ENCODE data around the gene RNH1. TPM values are rescaled to one million over a fixed set of nuclear protein-coding genes. Genes with fewer than 3 reads are reported as not detected.

RNH1 gene
- total RNA-seq, 4 donors from 2014 or later: 191 to 259 (median 231) TPM

GRCh38 chr11:531919-532526, 25.0 kb upstream of the RNH1 start:
- intact Hi-C loops (cut with DNase I): no loop called here

GRCh38 chr11:530960-531831, 24.2 kb upstream of the RNH1 start:
- Histone ChIP-seq H3K4me1 (peaks cover 8 to 19% of the 10 kb centered on the region in 2 donors), H3K27ac (no peak overlapping the region), H3K9me3 (no peaks in the 10 kb centered on the region), H3K27me3 (no peaks in the 10 kb centered on the region), H3K36me3 (peaks cover 17 to 20% of the 10 kb centered on the region in 2 donors), H3K4me3 (replicated peaks in 1 of 3) (no peak overlapping the region)
- DNase-seq: no peak
- WGBS, 2 donors: 88 to 94% methylated on average over 12 to 26 of the region's 28 CpGs
- TF ChIP-seq CTCF (IDR thresholded peaks at IDR 0.05): no peak
- TF ChIP-seq POLR2A (IDR thresholded peaks at IDR 0.05): no peak
- intact Hi-C loops (cut with DNase I): no loop called here

More at GRCh38 chr11:531919-532526, 25.0 kb upstream of the RNH1 start:
- no peaks in the 10 kb centered on the region for H3K9me3 ChIP-seq
- DNase-seq: no peak
- WGBS, 2 donors: 80 to 90% methylated on average over 13 to 16 of the region's 18 CpGs
- H3K27ac ChIP-seq: no peak overlapping the region
- peaks cover 17 to 20% of the 10 kb centered on the region in 2 donors for H3K36me3 ChIP-seq
- no peaks in the 10 kb centered on the region for H3K27me3 ChIP-seq
- H3K4me3 ChIP-seq (replicated peaks in 1 of 3): no peak overlapping the region
- peaks cover 17 to 27% of the 10 kb centered on the region in 2 donors for H3K4me1 ChIP-seq
- no peak for TF ChIP-seq POLR2A (IDR thresholded peaks at IDR 0.05)
- TF ChIP-seq CTCF (IDR thresholded peaks at IDR 0.05): no peak

- Histone ChIP-seq H3K4me3 (replicated peaks in 1 of 3) (no peak overlapping the region), H3K9me3 (no peaks in the 10 kb centered on the region), H3K27ac (no peak overlapping the region), H3K36me3 (peaks cover 17 to 20% of the 10 kb centered on the region in 2 donors), H3K27me3 (no peaks in the 10 kb centered on the region), H3K4me1 (peaks cover 5 to 15% of the 10 kb centered on the region in 2 donors)
- TF ChIP-seq POLR2A (IDR thresholded peaks at IDR 0.05) (no peak), CTCF (IDR thresholded peaks at IDR 0.05) (no peak)
- intact Hi-C loops (cut with DNase I): no loop called here
- 83 to 87% methylated on average over 1 to 3 of the region's 18 CpGs for WGBS, 2 donors
- no peak for DNase-seq
Measured at GRCh38 chr11:529728-530411, 22.8 kb upstream of the RNH1 start.

GRCh38 chr11:528815-529727, 22.0 kb upstream of the RNH1 start:
- Histone ChIP-seq H3K27me3 (no peaks in the 10 kb centered on the region), H3K9me3 (no peaks in the 10 kb centered on the region), H3K36me3 (peaks cover 17 to 20% of the 10 kb centered on the region in 2 donors), H3K4me3 (replicated peaks in 1 of 3) (no peak overlapping the region), H3K4me1 (peaks cover 0 to 9% of the 10 kb centered on the region in 2 donors), H3K27ac (no peak overlapping the region)
- WGBS, 2 donors: 83 to 84% methylated on average over 7 to 15 of the region's 29 CpGs
- TF ChIP-seq POLR2A (IDR thresholded peaks at IDR 0.05) (no peak), CTCF (IDR thresholded peaks at IDR 0.05) (no peak)
- DNase-seq: no peak
- intact Hi-C loops (cut with DNase I): no loop called here

Measured in thyroid gland (tissue), 4 donors.